ENCODE data around the gene PEDS1.
"Not testable (repeated sequence)": the region's sequence is repeated elsewhere in the genome, so short reads cannot be mapped to it uniquely, and the experiment has no call there.

The PEDS1 gene

DNA sequence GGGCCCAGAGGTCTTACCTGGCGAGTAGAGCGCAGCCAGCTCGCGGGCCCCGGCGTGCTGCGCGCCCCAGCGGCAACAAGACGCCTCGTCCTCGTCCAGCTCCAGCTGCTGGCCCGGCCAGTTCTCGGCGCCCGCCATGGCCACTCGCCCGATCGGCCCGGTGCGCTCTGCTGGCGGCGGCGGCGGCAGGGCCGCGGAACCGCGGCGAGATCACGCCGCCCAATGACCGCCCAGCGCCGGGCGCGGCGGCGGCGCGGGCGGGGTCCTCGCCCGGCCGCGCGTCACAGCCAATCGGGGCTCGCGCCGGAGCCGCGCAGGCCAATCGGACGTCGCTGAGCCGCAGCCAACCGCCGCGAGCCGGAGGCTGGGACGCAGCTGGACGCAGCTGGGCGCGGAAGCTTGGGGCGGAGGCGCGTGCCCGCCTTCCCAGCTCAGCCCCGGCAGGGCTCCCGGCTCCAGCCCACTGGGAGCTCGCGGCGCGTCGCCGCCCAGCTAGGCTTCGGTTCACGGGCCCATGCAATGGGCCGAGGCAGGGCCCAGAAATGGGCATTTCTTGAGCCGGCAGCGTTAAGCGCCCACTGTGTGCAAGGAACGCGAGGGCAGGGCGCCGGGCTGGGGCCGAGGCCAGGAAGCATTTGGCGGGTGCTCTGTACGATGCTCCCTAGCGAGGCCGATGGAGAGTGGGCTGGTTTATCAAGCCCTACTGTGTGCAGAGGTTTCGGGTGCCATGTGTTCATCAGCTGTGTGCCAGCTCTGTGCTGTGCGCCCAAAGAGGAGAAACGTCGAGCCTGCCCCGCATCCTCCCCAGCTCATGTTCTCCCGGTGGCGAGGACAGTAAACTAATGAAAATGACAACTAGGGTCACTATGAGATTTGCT is at the start of gene PEDS1:
PEDS1 (minus strand) TSS at position 224 of the 878 bp plus-strand sequence; CDS start at position 138, 86 bp downstream.
- peak; percentile 98 for DNase-seq (ENCODE audit: low spot score)

DNA sequence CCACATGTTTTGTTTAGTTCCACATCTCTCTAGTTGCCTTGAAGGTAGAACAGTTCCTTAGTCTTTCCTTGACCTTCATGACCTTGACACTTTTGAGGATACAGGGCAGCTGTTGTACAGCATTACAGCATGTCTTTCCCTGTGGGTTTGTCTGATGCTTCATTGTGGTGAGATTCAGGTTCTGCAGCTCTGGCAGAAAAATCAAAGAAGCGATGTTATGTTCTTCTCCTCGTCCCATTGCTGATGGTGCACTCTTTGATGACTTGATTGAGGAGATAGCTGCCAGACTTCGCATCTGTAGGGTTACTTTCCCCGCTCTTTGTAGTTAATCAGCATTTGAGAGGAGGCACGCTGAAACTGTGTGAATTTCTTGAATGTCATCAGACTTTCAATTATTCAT is 49.2 kb upstream of the PEDS1 start:
- DNase-seq (ENCODE audit: low spot score) = no peak

DNA sequence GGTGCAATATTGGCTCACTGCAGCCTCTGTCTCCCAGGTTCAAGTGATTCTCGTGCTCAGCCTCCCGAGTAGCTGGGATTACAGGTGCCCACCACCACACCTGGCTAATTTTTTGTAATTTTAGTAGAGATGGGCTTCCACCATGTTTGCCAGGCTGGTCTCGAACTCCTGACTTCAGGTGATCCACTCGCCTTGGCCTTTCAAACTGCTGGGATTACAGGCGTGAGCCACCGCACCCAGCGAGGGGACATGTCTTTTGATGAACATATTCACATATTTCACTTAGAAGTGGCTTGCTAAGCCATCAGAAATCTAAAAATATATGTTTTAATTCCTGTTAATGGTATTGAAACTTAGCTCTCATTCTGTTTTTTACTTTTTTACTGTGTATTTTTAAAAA is 48.2 kb upstream of the PEDS1 start:
- DNase-seq (ENCODE audit: low spot score) = not testable (repeated sequence)

DNA sequence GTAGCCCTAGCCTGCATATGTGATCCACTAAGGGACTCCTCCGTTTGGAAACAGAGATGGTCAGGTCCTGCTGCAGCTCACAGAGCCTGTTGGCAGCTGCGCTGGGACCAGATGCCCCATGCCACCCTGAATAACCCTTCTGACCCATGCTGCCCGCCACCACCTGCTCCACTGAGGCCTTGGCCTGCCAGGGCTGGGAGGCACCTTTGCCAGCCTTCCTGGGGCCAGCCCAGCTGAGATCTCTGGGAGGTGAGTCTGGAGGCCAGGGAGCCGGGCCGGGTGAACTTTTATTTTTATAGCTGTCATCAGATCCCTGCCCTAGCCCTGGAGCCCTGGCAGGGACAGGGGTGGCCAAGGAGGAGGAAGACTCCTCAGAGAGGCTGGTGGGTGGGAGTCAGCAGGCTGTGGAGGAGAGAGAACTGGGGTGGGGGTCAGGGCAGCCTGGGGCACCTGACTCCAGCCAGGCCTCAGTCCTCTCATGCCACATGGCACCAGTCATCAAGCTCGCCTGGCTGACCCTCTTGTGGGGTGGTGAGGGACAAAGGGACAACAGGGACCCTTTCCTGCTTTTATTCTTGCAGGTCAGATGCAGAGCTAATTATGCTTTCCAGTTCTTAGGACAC is 47.1 kb upstream of the PEDS1 start:
- no peak for DNase-seq (ENCODE audit: low spot score)

DNA sequence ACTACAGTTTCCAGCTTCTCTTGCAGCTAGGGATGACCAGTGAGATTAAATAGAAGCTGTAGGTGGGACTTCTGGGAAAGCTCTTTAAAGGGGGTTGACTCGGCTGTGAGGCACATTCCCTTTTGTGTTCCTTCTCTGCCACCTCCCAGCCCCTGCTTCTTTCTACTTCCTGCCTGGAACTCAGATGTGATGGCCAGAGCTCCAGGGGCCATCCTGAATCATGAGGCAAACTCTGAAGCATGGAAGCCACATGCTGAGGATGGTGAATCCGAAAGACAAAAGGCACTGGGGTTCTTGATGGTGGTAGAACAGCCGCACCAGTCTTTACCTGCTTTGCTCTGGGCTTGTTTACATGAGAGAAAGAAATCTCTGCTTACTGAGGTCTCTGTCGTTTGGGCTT is 46.2 kb upstream of the PEDS1 start:
- DNase-seq (ENCODE audit: low spot score) = no peak

DNA sequence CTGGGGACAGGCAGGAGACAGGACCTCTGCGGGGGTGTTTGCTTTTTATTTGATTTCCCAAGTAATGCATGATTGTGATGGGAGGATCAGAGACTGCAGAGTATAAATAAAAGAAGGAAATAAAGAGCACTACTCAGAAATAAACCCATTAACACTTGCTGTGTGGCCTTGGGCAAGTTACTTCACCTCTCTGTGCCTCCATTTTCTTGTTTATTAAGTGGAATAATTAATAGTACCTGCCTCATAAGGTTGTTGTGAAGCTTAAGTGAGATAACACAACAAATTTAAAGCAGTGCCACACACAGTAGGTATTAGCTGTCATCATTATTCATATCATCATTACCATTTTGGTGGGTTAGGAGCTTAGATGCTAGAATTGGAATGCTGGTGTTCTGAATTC is 45.2 kb upstream of the PEDS1 start:
- no peak for DNase-seq (ENCODE audit: low spot score)

DNA sequence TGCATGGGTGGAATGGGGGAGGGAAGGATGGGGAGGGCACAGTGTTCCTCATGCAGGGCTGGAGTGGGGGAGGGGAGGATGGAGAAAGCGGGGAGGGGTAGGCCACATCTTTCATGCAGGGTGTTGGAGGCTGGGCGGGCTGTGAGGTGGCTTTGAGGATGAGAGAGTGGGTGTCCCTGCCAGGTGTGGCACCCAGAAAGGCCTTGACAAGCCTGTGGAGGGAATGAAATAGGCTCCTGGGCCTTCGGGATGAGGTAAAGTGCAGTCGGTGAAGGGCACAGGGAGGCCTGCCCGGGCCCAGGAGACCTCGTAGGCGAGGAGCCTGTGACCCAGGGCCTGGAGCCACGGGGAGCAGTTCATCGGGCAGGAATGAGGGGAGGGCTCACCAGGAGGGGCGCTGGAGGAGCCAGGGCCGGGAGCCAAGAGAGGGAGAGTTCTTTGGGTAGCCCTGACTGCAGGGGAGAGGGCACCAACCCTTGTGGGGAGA is 44.7 kb upstream of the PEDS1 start:
- no peak for DNase-seq (ENCODE audit: low spot score)

DNA sequence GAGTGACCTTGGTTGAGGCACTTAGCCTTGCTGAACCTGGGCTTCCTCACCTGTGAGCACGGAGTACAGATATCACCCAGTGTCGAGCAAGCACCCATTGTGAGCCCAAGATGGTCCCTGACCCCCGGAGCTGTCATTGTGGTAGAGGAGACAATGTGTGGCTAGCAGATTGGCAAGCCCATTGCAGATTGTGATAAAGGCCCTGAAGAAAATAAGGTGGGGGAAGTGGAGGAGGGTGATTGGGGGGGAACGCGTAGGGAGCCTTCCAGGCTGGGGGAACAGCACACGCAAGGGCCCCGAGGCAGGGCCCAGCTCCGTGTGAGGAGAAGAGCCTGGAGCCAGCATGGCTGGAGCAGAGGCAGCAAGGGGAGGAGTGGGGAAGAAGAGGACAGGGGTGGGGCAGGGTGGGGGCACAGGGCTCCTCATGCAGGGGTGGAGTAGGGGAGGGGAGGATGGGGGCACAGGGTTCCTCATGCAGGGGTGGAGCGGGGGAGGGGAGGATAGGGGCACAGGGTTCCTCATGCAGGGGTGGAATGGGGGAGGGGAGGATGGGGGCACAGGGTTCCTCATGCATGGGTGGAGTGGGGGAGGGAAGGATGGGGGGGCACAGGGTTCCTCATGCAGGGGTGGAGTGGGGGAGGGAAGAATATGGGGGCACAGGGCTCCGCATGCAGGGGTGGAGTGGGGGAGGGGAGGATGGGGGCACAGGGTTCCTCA is 44.1 kb upstream of the PEDS1 start:
- no peak for DNase-seq (ENCODE audit: low spot score)

DNA sequence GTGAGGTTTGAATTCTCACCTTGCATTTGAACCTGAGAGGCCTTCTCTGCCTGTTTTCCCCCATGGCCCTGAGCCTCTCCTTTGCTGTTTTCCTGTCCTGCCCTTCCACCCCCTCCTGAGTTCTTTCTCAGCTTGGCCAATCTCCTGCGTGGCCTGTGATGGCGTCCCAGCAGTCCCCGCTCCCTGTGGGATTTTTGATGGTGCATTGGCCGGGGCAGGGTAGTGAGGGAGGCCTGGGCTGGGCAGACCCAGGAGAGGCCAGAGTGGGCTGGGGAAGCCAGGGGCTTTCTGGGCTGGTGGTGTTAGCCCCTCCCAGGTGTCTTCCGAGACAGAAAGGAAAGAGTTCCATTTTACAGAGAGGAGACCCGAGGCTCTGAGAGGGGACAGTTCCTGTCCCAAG is 43.4 kb upstream of the PEDS1 start:
- no peak for DNase-seq (ENCODE audit: low spot score)

DNA sequence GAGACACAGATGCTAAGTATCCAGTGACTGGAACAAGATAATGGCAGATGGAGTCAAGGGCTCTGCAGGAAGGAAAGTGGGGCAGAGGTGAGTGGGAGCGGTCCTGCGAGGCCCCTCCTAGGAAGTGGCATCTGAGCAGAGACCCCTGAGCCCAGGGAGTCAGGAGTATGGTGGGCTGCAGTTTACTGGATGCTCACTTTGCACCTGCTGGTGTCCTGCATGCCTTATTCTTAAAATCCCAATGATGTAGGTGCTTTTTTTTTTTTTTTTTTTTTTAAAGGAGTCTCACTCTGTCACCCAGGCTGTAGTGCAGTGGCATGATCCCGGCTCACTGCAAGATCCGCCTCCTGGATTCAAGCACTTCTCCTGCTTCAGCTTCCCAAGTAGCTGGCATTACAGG is 42.7 kb upstream of the PEDS1 start:
- DNase-seq (ENCODE audit: low spot score) = no peak

DNA sequence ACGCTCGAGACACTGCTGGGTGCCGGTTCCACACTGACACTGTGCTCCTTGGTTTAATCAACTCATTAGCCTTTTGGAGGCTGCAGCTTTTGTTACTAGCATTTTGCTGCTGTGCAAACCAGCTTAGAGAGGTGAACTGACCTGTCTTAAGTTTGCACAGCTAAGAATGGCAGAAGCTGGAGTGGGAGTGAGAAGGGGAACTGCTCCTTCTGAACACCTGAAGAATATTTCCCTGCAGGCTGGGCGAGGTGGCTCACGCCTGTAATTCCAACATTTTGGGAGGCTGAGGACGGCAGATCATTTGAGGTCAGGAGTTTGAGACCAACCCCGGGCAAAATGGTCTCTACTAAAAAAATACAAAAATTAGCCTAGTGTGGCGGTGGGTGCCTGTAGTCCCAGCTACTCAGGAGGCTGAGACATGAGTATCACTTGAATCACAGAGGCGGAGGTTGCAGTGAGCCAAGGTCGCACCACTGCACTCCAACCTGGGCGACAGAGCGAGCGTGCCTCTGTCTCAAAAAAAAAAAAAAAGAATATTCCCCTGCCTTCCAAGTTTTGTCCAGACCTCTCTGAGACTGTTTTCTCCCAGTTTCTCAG is 42.1 kb upstream of the PEDS1 start:
- no peak for DNase-seq (ENCODE audit: low spot score)

DNA sequence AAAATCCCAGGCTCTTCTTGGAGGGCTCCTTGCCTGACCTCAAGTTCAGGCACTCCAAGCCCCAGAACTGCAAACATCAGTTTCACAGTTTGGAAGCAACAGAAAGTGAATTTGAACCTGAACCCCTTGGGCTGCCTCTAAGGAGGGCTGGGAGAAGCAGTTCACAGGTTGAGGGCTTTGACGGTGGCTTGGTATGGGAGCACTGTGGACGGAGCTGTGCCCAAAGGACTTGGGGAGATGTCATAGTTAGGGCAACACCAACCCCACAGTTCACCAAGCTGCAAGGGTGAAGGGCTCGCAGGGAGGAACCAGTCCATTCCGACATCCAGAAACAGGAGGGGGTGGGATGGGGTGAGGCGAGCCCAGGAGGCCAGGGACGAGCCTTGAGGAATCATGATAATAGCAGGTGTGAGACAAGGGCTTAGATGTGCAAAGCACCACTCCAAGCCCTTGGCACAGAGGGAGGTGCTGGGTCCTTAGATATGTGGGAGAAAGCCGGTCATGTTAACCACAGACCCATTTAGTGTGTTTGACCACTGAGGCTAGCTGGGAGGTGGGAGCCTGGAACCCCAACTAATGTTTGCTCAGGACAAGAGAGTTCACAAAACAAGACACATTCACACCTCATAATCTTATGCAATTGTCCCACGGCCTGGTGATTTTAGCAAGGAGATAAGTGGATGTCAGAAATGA is 41.5 kb upstream of the PEDS1 start:
- no peak for DNase-seq (ENCODE audit: low spot score)

DNA sequence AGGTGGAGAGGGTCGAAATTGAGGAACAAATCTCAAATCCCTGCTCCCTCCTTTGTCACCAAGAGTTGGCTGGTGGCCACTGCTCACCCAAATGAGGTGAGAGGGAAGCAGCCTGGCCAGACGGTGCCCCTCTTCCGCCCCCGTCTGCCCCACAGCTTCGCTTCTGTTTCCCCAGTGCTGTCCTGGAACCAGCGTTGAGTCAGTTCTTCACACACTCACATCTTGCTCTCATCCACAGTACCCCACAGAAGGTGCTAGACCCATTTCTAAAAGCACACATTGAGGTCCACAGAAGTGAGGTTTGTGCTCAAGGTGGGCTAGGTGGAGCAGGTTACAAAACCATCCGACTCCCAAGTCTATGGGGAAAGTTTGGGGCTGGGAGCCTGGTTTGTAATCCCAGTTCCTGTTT is 40.9 kb upstream of the PEDS1 start:
- no peak for DNase-seq (ENCODE audit: low spot score)

DNA sequence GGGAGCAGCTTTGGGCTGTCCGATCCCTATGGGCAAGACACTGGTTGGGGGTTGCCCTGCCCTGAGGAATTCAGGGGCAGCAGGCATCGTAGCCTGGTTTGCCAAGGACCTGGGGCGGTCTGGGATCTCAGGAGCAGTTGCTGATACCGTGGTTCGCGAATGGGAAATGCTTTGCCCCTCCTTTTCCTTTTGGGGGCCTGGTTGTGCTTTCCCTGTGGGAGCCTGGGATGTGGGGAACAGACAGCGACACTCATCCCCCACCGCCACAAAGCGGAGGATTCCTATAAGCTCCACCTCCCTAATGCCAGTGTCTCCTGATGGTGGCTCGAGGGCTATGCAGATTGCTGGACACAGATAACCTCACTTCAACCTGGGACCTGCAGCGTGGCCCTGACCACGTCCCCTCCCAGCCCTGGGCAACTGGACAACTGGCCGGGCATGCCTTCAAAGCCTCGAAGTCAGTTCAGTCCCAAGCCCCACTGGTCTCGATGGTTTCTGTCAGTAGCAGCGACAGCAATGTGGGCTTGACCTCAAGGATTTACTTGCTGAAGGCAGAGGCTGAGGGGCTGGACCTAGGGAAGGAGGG is 40.4 kb upstream of the PEDS1 start:
- peak; percentile 45 for DNase-seq (ENCODE audit: low spot score)

DNA sequence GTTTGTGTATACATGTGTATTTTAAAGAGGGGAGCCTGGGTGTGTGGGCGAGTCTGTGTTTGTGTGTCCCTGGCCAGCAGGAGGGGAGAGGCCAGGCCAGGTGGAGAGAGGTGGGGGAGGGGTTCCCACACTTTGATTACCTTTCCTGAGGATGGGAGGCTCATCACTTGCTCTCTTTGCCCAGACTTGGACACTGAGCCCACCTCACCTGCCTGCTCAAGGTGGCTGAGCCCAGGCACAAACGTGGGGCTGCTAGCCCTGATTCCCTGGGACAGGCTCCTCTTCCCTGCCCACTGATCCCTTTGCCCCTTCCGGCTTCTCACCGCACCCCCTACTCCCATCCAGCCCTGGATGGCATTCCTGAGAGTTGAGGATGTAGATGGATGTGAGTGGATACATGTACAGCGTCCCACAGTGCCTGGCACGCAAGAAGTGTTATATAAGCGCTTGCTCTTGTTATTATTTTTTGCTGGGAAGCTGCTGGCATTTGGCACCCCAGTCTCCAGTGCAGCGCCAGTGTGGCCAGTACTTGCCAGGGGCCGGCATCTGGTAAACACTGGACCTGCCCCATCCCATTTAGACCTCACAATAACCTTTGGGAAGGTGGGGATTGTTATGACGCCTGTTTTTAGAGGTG is 39.8 kb upstream of the PEDS1 start:
- DNase-seq (ENCODE audit: low spot score) = peak; percentile 47

DNA sequence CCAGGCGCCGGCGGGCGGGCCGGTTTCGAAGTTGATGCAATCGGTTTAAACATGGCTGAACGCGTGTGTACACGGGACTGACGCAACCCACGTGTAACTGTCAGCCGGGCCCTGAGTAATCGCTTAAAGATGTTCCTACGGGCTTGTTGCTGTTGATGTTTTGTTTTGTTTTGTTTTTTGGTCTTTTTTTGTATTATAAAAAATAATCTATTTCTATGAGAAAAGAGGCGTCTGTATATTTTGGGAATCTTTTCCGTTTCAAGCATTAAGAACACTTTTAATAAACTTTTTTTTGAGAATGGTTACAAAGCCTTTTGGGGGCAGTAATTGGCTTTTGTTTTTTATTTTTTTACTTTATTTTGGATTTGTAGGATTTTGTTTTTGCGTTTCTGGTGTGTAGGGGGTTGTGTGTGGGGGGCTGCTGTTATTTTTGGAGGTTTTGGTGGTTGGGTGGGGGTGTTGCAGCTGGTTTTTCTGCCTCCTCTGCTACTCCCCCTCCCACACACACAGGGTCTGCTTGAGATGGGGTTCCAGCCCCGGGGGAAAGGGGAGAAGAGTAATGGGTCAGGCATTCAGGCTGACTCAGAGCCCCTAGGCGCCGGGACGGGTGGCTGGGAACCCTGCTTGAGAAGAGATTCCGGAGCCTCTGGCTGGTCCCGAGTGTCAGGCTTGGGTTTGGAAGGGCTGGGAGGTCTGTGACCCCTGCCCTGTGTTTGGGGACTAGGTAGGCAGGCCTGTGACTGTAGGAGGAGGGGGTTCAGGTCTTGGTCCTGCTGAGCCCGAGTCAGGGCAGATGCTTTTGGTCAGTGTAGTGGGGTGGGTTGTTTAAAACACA is 39.1 kb upstream of the PEDS1 start:
- peak; percentile 82 for DNase-seq (ENCODE audit: low spot score)

DNA sequence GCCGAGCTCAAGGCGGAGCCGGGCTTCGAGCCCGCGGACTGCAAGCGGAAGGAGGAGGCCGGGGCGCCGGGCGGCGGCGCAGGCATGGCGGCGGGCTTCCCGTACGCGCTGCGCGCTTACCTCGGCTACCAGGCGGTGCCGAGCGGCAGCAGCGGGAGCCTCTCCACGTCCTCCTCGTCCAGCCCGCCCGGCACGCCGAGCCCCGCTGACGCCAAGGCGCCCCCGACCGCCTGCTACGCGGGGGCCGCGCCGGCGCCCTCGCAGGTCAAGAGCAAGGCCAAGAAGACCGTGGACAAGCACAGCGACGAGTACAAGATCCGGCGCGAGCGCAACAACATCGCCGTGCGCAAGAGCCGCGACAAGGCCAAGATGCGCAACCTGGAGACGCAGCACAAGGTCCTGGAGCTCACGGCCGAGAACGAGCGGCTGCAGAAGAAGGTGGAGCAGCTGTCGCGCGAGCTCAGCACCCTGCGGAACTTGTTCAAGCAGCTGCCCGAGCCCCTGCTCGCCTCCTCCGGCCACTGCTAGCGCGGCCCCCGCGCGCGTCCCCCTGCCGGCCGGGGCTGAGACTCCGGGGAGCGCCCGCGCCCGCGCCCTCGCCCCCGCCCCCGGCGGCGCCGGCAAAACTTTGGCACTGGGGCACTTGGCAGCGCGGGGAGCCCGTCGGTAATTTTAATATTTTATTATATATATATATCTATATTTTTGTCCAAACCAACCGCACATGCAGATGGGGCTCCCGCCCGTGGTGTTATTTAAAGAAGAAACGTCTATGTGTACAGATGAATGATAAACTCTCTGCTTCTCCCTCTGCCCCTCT is 38.2 kb upstream of the PEDS1 start:
- DNase-seq (ENCODE audit: low spot score) = peak; percentile 45

DNA sequence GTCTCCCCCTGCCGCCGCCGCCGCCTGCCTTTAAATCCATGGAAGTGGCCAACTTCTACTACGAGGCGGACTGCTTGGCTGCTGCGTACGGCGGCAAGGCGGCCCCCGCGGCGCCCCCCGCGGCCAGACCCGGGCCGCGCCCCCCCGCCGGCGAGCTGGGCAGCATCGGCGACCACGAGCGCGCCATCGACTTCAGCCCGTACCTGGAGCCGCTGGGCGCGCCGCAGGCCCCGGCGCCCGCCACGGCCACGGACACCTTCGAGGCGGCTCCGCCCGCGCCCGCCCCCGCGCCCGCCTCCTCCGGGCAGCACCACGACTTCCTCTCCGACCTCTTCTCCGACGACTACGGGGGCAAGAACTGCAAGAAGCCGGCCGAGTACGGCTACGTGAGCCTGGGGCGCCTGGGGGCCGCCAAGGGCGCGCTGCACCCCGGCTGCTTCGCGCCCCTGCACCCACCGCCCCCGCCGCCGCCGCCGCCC is 37.6 kb upstream of the PEDS1 start:
- no peak for DNase-seq (ENCODE audit: low spot score)
